HCT116 (cell line): ENCODE data around the gene NECAB2. TPM values are rescaled to one million over a fixed set of nuclear protein-coding genes. Genes with fewer than 3 reads are reported as not detected.

Experiments
- ATAC-seq: fragments of 200-7000 bp; cut with Tn5 transposase; 2 replicates; pipeline ENCODE4 v1.9.1; 2020; ENCODE audit warnings: mild to moderate bottlenecking, moderate library complexity
- BruUV-seq: library from RNA; stranded (reverse); fragments of 400-500 nt; replicated peaks from 2 replicates; lab custom pipeline; 2021; lab: Mats Ljungman, UMichigan
- CTCF ChIA-PET: fragments of 300-600 bp; sonication (Branson Sonifier 250); formaldehyde crosslinking; loops from one replicate; lab custom pipeline; 2021; ENCODE audit warnings: antibody characterized with exemption; lab: Charles Lee
- POLR2A ChIA-PET: fragments of 300-600, 350-600 bp; sonication (Branson Sonifier 250); formaldehyde crosslinking; loops from one replicate; lab custom pipeline; 2021; ENCODE audit warnings: antibody characterized with exemption; lab: Charles Lee
- RAD21 ChIA-PET, 2 experiments: fragments of 300-600 bp; sonication (Branson Sonifier 250); formaldehyde crosslinking; loops; one replicate each; lab custom pipeline; 2023; ENCODE audit warnings: low total read pairs in 2 of 2; ENCODE audit not compliant: uncharacterized antibody in 2 of 2, unreplicated experiment in 2 of 2, low non-redundant PET in 1 of 2; lab: Charles Lee
- DNase-seq: peaks from one replicate; pipeline ENCODE4 v3.0.0-alpha.2; 2010; ENCODE audit warnings: low read depth, low spot score
- H2AFZ ChIP-seq: fragments of 200-600 bp; shearing (Covaris generic), sonication (generic); 2 replicates; pipeline ENCODE4 v1.6.1; 2017; ENCODE audit warnings: low read depth, mixed run types, mixed read lengths, antibody characterized with exemption, low read length; ENCODE audit not compliant: poor library complexity, severe bottlenecking
- H3K27ac ChIP-seq: 2 replicates; pipeline ENCODE4 v1.5.1; 2012; ENCODE audit warnings: low read depth, low read length
- H3K27me3 ChIP-seq: fragments of 200-600 bp; sonication (generic); 2 replicates; pipeline ENCODE4 v1.6.1; 2016; ENCODE audit warnings: mixed run types, low read length, mixed read lengths; ENCODE audit not compliant: insufficient read depth
- H3K36me3 ChIP-seq, 2 experiments: fragments of 200-500 bp in 1 of 2; fragments of 200-600 bp in 1 of 2; sonication (Bioruptor generic) in 1 of 2; sonication (generic) in 1 of 2; 2 replicates each; pipeline versions ENCODE4 v1.5.1 to v1.6.1; 2014 to 2016; ENCODE audit warnings: low read length in 2 of 2, inconsistent platforms in 1 of 2, mixed read lengths in 1 of 2, mixed run types in 1 of 2; ENCODE audit not compliant: insufficient read depth in 2 of 2, control insufficient read depth in 1 of 2
- H3K4me1 ChIP-seq, 2 experiments: fragments of 200-600 bp in 1 of 2; sonication (generic) in 1 of 2; 2 replicates each; pipeline versions ENCODE4 v1.5.1 to v1.6.1; 2012 to 2017; ENCODE audit warnings: low read length in 2 of 2, inconsistent platforms in 1 of 2, mild to moderate bottlenecking in 1 of 2, mixed read lengths in 1 of 2, mixed run types in 1 of 2, moderate library complexity in 1 of 2; ENCODE audit not compliant: insufficient read depth in 2 of 2, control insufficient read depth in 1 of 2
- H3K4me2 ChIP-seq: fragments of 200-600 bp; sonication (generic); 2 replicates; pipeline ENCODE4 v1.6.1; 2017; ENCODE audit warnings: mixed run types, low read length, mixed read lengths
- H3K4me3 ChIP-seq, 2 experiments: fragments of 200-600 bp in 1 of 2; sonication (generic) in 1 of 2; replicated peaks in 1 of 2; 2 replicates each; pipeline ENCODE4 v1.5.1; 2011 to 2016; ENCODE audit warnings: low read length in 2 of 2, control low read depth in 1 of 2, low read depth in 1 of 2, mild to moderate bottlenecking in 1 of 2, mixed read lengths in 1 of 2, mixed run types in 1 of 2
- H3K79me2 ChIP-seq: fragments of 200-600 bp; sonication (generic); 2 replicates; pipeline ENCODE4 v1.6.1; 2017; ENCODE audit warnings: mild to moderate bottlenecking, mixed run types, low read length, moderate library complexity, mixed read lengths; ENCODE audit not compliant: insufficient read depth
- H3K9ac ChIP-seq: fragments of 200-600 bp; sonication (generic); 2 replicates; pipeline ENCODE4 v1.6.1; 2016; ENCODE audit warnings: low read length, mixed read lengths
- H3K9me2 ChIP-seq: fragments of 200-600 bp; sonication (generic), shearing (Covaris generic); 2 replicates; pipeline ENCODE4 v1.6.1; 2017; ENCODE audit warnings: mixed run types, mild to moderate bottlenecking, moderate library complexity; ENCODE audit not compliant: insufficient read depth
- H3K9me3 ChIP-seq, 2 experiments: fragments of 200-500 bp in 1 of 2; fragments of 200-600 bp in 1 of 2; sonication (Bioruptor generic) in 1 of 2; sonication (generic) in 1 of 2; 2 replicates each; pipeline ENCODE4 v1.6.1; 2014 to 2017; ENCODE audit warnings: low read length in 2 of 2, mixed read lengths in 2 of 2, inconsistent platforms in 1 of 2, low read depth in 1 of 2, mild to moderate bottlenecking in 1 of 2, mixed run types in 1 of 2, moderate library complexity in 1 of 2; ENCODE audit not compliant: control insufficient read depth in 1 of 2, insufficient read depth in 1 of 2
- H4K20me1 ChIP-seq: fragments of 200-600 bp; sonication (generic), shearing (Covaris generic); 2 replicates; pipeline ENCODE4 v1.6.1; 2017; ENCODE audit warnings: mixed run types, mild to moderate bottlenecking, moderate library complexity; ENCODE audit not compliant: insufficient read depth
- CBX3 ChIP-seq: IDR thresholded peaks from 2 replicates; pipeline ENCODE4 v1.6.1; 2012; ENCODE audit warnings: low read depth
- CEBPB ChIP-seq: IDR thresholded peaks from 2 replicates; pipeline ENCODE4 v1.6.1; 2012; ENCODE audit warnings: low read depth
- CTCF ChIP-seq, 3 experiments: fragments of 200-600 bp in 1 of 3; sonication (generic) in 1 of 3; IDR thresholded peaks in 2 of 3; conservative IDR thresholded peaks in 1 of 3; 2 replicates each; pipeline ENCODE4 v1.5.1; 2012 to 2017; ENCODE audit warnings: low read depth in 2 of 3, low read length in 2 of 3, antibody characterized with exemption in 1 of 3, borderline replicate concordance in 1 of 3, control low read depth in 1 of 3, mild to moderate bottlenecking in 1 of 3, mixed read lengths in 1 of 3, mixed run types in 1 of 3, moderate library complexity in 1 of 3; ENCODE audit not compliant: insufficient read depth in 1 of 3
- ELF1 ChIP-seq: IDR thresholded peaks from 2 replicates; pipeline ENCODE4 v1.6.1; 2012; ENCODE audit warnings: low read depth, borderline replicate concordance
- EZH2phosphoT487 ChIP-seq: fragments of 200-600 bp; IDR thresholded peaks from 2 replicates; pipeline ENCODE4 v1.6.1; 2018; ENCODE audit warnings: antibody characterized with exemption, borderline replicate concordance
- FOSL1 ChIP-seq: IDR thresholded peaks from 2 replicates; pipeline ENCODE4 v1.6.1; 2012; ENCODE audit warnings: low read depth
- JUND ChIP-seq: IDR thresholded peaks from 2 replicates; pipeline ENCODE4 v1.6.1; 2012
- MAX ChIP-seq: IDR thresholded peaks from 2 replicates; pipeline ENCODE4 v1.6.1; 2012
- POLR2A ChIP-seq: IDR thresholded peaks from 2 replicates; pipeline ENCODE4 v1.7.0; 2011; ENCODE audit warnings: borderline replicate concordance; ENCODE audit not compliant: insufficient read depth, insufficient read length; ENCODE audit errors: extremely low read depth
- SIN3A ChIP-seq: IDR thresholded peaks from 2 replicates; pipeline ENCODE4 v1.6.1; 2012; ENCODE audit warnings: low read depth
- SRF ChIP-seq: IDR thresholded peaks from 2 replicates; pipeline ENCODE4 v1.6.1; 2012; ENCODE audit warnings: low read depth
- TCF7L2 ChIP-seq: IDR thresholded peaks from 2 replicates; pipeline ENCODE4 v1.7.0; 2011; ENCODE audit warnings: borderline replicate concordance, inconsistent platforms; ENCODE audit not compliant: insufficient read depth, insufficient read length; ENCODE audit errors: extremely low read depth
- ZFX ChIP-seq: fragments of 450-650 bp; IDR thresholded peaks from 2 replicates; pipeline ENCODE4 v1.6.1; 2017
- ZNF274 ChIP-seq: fragments of 200-500 bp; sonication (Bioruptor generic); IDR thresholded peaks from 2 replicates; pipeline ENCODE4 v1.6.1; 2014; ENCODE audit warnings: mild to moderate bottlenecking, low read depth, low read length, inconsistent platforms
- intact Hi-C: fragments of 100-400 bp; cut with micrococcal nuclease; formaldehyde crosslinking; loops from 2 replicates; pipeline ENCODE4 v1.10.0; 2022
- total RNA-seq: library from RNA; stranded (reverse); gene quantifications from one replicate; pipeline ENCODE4 v1.2.1, GENCODE V29; 2021; ENCODE audit not compliant: unreplicated experiment
- TF ChIP-seq, protein P1 (sequence below): IDR thresholded peaks from 2 replicates; pipeline ENCODE4 v1.6.1; 2012
- TF ChIP-seq, protein P2 (sequence below): IDR thresholded peaks from 2 replicates; pipeline ENCODE4 v1.6.1; 2012; ENCODE audit warnings: low read depth
- TF ChIP-seq, protein P3 (sequence below): IDR thresholded peaks from 2 replicates; pipeline ENCODE4 v1.6.1; 2011; ENCODE audit warnings: mild to moderate bottlenecking, low read length, moderate library complexity; ENCODE audit not compliant: insufficient replicate concordance; ENCODE audit errors: extremely low read depth

The NECAB2 gene
- total RNA-seq, 1 experiment from 2014 or later: 0.61 TPM

DNA sequence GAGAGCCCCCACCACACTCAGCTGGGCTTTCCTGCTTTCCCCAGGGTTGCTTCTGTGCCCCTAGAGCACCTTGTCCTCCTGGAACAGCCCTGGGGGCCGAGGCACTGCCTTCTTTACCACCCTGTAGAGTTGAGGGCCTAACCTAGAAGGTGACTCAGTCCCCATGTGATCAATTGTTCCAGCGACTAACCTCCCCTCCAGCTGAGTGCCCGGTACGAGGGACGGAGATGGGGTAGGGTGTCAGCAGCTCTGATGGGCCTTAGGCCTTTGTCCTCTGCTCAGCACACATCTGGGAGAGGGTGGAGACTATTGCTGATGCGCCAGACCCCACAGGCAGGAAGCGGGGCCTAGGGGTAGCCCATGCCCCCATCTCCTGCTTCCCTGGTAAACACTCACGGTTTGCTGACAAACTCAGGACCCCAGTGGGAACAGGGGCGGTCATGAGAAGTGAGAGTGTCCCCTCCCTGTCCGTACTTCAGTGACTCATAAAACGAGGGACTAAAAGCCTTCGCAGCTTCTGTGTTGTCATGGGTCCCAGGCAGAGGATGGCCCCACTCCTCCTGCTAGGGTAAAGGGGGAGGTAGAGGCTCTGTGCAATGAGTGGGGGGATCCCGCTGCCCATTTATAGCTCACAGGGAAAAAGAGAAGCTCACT lies 33.1 kb downstream of the NECAB2 start (continued):
- TF ChIP-seq EZH2phosphoT487 (no peak), POLR2A (no peak), CBX3 (no peak), CEBPB (no peak)
- TF ChIP-seq, protein P1, sequence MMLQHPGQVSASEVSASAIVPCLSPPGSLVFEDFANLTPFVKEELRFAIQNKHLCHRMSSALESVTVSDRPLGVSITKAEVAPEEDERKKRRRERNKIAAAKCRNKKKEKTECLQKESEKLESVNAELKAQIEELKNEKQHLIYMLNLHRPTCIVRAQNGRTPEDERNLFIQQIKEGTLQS: no peak

GRCh38 chr16:84001726-84002125 lies 33.7 kb downstream of the NECAB2 start:
- no peak for DNase-seq
- Histone ChIP-seq H3K4me2 (no peak overlapping the region), H3K36me3 (no peaks in the 10 kb centered on the region), H3K4me1 (no peaks in the 10 kb centered on the region), H3K79me2 (no peaks in the 10 kb centered on the region), H3K4me3 (no peak overlapping the region), H3K27ac (no peak overlapping the region), H3K9me3 (no peaks in the 10 kb centered on the region), H2AFZ (no peak overlapping the region), H3K27me3 (0 out of 2 replicates have a peak, but pooled peaks cover 5% of the 10 kb centered on the region), H3K9me2 (no peaks in the 10 kb centered on the region), H3K9ac (no peak overlapping the region), H4K20me1 (no peaks in the 10 kb centered on the region)
- RAD21 ChIA-PET: no interaction called here
- intact Hi-C loops: no loop called here
- BruUV-seq: no TSS peak
- CTCF ChIA-PET: no interaction called here
- ATAC-seq: no peak
- POLR2A ChIA-PET: no interaction called here
- TF ChIP-seq SIN3A (no peak), CTCF (IDR thresholded peaks at IDR 0.05 in 2 of 3, conservative IDR thresholded peaks at IDR 0.05 in 1 of 3; ENCODE audit: borderline replicate concordance in 1 of 3, insufficient read depth in 1 of 3, low read depth in 2 of 3, low read length in 2 of 3) (no peak), TCF7L2 (no peak), SRF (no peak), POLR2A (no peak), ELF1 (no peak), EZH2phosphoT487 (no peak), JUND (no peak), MAX (no peak), FOSL1 (no peak), ZNF274 (no peak), ZFX (no peak)
- TF ChIP-seq, protein P2, sequence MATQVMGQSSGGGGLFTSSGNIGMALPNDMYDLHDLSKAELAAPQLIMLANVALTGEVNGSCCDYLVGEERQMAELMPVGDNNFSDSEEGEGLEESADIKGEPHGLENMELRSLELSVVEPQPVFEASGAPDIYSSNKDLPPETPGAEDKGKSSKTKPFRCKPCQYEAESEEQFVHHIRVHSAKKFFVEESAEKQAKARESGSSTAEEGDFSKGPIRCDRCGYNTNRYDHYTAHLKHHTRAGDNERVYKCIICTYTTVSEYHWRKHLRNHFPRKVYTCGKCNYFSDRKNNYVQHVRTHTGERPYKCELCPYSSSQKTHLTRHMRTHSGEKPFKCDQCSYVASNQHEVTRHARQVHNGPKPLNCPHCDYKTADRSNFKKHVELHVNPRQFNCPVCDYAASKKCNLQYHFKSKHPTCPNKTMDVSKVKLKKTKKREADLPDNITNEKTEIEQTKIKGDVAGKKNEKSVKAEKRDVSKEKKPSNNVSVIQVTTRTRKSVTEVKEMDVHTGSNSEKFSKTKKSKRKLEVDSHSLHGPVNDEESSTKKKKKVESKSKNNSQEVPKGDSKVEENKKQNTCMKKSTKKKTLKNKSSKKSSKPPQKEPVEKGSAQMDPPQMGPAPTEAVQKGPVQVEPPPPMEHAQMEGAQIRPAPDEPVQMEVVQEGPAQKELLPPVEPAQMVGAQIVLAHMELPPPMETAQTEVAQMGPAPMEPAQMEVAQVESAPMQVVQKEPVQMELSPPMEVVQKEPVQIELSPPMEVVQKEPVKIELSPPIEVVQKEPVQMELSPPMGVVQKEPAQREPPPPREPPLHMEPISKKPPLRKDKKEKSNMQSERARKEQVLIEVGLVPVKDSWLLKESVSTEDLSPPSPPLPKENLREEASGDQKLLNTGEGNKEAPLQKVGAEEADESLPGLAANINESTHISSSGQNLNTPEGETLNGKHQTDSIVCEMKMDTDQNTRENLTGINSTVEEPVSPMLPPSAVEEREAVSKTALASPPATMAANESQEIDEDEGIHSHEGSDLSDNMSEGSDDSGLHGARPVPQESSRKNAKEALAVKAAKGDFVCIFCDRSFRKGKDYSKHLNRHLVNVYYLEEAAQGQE: no peak
- TF ChIP-seq, protein P1: no peak
- TF ChIP-seq, protein P3, sequence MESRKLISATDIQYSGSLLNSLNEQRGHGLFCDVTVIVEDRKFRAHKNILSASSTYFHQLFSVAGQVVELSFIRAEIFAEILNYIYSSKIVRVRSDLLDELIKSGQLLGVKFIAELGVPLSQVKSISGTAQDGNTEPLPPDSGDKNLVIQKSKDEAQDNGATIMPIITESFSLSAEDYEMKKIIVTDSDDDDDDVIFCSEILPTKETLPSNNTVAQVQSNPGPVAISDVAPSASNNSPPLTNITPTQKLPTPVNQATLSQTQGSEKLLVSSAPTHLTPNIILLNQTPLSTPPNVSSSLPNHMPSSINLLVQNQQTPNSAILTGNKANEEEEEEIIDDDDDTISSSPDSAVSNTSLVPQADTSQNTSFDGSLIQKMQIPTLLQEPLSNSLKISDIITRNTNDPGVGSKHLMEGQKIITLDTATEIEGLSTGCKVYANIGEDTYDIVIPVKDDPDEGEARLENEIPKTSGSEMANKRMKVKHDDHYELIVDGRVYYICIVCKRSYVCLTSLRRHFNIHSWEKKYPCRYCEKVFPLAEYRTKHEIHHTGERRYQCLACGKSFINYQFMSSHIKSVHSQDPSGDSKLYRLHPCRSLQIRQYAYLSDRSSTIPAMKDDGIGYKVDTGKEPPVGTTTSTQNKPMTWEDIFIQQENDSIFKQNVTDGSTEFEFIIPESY: no peak
